ENCODE data around the gene HES5.
"Not testable (repeated sequence)": the region's sequence is repeated elsewhere in the genome, so short reads cannot be mapped to it uniquely, and the experiment has no call there.

The HES5 gene

GRCh38 chr1:2561898-2562895 lies 32.1 kb upstream of the HES5 start:
- DNase-seq (ENCODE audit: low read depth) = no peak
- no peak overlapping the region for H3K4me3 ChIP-seq (ENCODE audit: low read depth, low read length)

GRCh38 chr1:2561446-2561845 lies 31.4 kb upstream of the HES5 start:
- no peak overlapping the region for H3K4me3 ChIP-seq (ENCODE audit: low read depth, low read length)
- DNase-seq (ENCODE audit: low read depth) = no peak

GRCh38 chr1:2560299-2561073 lies 30.4 kb upstream of the HES5 start:
- DNase-seq (ENCODE audit: low read depth) = no peak
- no peak overlapping the region for H3K4me3 ChIP-seq (ENCODE audit: low read depth, low read length)

- DNase-seq (ENCODE audit: low read depth) = no peak
- H3K4me3 ChIP-seq (ENCODE audit: low read depth, low read length) = no peak overlapping the region
Measured at GRCh38 chr1:2559509-2560298, 29.6 kb upstream of the HES5 start.

- H3K4me3 ChIP-seq (ENCODE audit: low read depth, low read length) = no peak overlapping the region
- DNase-seq (ENCODE audit: low read depth) = no peak
Measured at GRCh38 chr1:2558861-2559260, 28.8 kb upstream of the HES5 start.

GRCh38 chr1:2558420-2558819 lies 28.4 kb upstream of the HES5 start:
- no peak for DNase-seq (ENCODE audit: low read depth)

GRCh38 chr1:2557482-2558400 lies 27.7 kb upstream of the HES5 start:
- H3K4me3 ChIP-seq (ENCODE audit: low read depth, low read length) = no peak overlapping the region
- DNase-seq (ENCODE audit: low read depth) = no peak

More at GRCh38 chr1:2558420-2558819, 28.4 kb upstream of the HES5 start:
- H3K4me3 ChIP-seq (ENCODE audit: low read depth, low read length) = no peak overlapping the region

- DNase-seq (ENCODE audit: low read depth) = no peak
- H3K4me3 ChIP-seq (ENCODE audit: low read depth, low read length) = peak overlapping the region; percentile 44
Measured at GRCh38 chr1:2556678-2557481, 26.8 kb upstream of the HES5 start.

- DNase-seq (ENCODE audit: low read depth) = no peak
- peak within 1 kb of the TSS; percentile 44 for H3K4me3 ChIP-seq (ENCODE audit: low read depth, low read length)
Measured at GRCh38 chr1:2556277-2556677, 26.2 kb upstream of the HES5 start, which contains the start of gene TNFRSF14. TNFRSF14 (plus strand) TSS chr1:2556371; CDS start chr1:2556665, 294 bp downstream.

- H3K4me3 ChIP-seq (ENCODE audit: low read depth, low read length) = peak overlapping the region; percentile 44
- no peak for DNase-seq (ENCODE audit: low read depth)
Measured at GRCh38 chr1:2555634-2556276, 25.7 kb upstream of the HES5 start.

- no peak for DNase-seq (ENCODE audit: low read depth)
- H3K4me3 ChIP-seq (ENCODE audit: low read depth, low read length) = no peak overlapping the region
Measured at GRCh38 chr1:2554621-2555387, 24.7 kb upstream of the HES5 start.

GRCh38 chr1:2553871-2554620 lies 24.0 kb upstream of the HES5 start:
- H3K4me3 ChIP-seq (ENCODE audit: low read depth, low read length) = no peak overlapping the region
- no peak for DNase-seq (ENCODE audit: low read depth)

GRCh38 chr1:2553076-2553475 lies 23.0 kb upstream of the HES5 start:
- DNase-seq (ENCODE audit: low read depth); H3K4me3 ChIP-seq (ENCODE audit: low read depth, low read length): not testable (repeated sequence)

GRCh38 chr1:2552189-2552588 lies 22.1 kb upstream of the HES5 start:
- DNase-seq (ENCODE audit: low read depth) = no peak
- H3K4me3 ChIP-seq (ENCODE audit: low read depth, low read length) = no peak overlapping the region

GRCh38 chr1:2551544-2551943 lies 21.5 kb upstream of the HES5 start:
- not testable (repeated sequence) for DNase-seq (ENCODE audit: low read depth); H3K4me3 ChIP-seq (ENCODE audit: low read depth, low read length)

GRCh38 chr1:2550309-2550861 lies 20.3 kb upstream of the HES5 start:
- H3K4me3 ChIP-seq (ENCODE audit: low read depth, low read length); DNase-seq (ENCODE audit: low read depth): not testable (repeated sequence)

Measured in skeletal muscle cell (primary cell).